WTC11 (cell line): ENCODE measurements around the gene DTNBP1. TPM values are rescaled to one million over a fixed set of nuclear protein-coding genes. Genes with fewer than 3 reads are reported as not detected.

Experiments
- ATAC-seq: fragments of 200-7000 bp; cut with Tn5 transposase; 2 replicates; pipeline ENCODE4 v1.10.0; 2021; ENCODE audit warnings: mild to moderate bottlenecking, moderate library complexity
- CTCF ChIA-PET: fragments of 300-600 bp; sonication (Branson Sonifier 250); formaldehyde crosslinking; loops from one replicate; lab custom pipeline; 2021; ENCODE audit warnings: antibody characterized with exemption; lab: Charles Lee
- POLR2A ChIA-PET: fragments of 350-600 bp; sonication (Branson Sonifier 250); formaldehyde crosslinking; loops from one replicate; lab custom pipeline; 2021; ENCODE audit warnings: antibody characterized with exemption; lab: Charles Lee
- DNase-seq: peaks from one replicate; pipeline ENCODE4 v3.0.0; 2021; ENCODE audit warnings: low spot score
- H3K27ac Mint-ChIP-seq: 2 replicates; pipeline ENCODE4 v1.8.0; 2021; ENCODE audit warnings: mixed read lengths
- H3K27me3 Mint-ChIP-seq: 2 replicates; pipeline ENCODE4 v1.8.0; 2021; ENCODE audit warnings: low read depth, mild to moderate bottlenecking, moderate library complexity, mixed read lengths
- H3K36me3 Mint-ChIP-seq: 2 replicates; pipeline ENCODE4 v1.8.0; 2021; ENCODE audit warnings: mixed read lengths
- H3K4me1 Mint-ChIP-seq: 2 replicates; pipeline ENCODE4 v1.8.0; 2022; ENCODE audit warnings: mixed read lengths
- H3K4me3 Mint-ChIP-seq: 2 replicates; pipeline ENCODE4 v1.8.0; 2021; ENCODE audit warnings: mild to moderate bottlenecking, moderate library complexity, mixed read lengths
- H3K9me3 Mint-ChIP-seq: 2 replicates; pipeline ENCODE4 v1.8.0; 2021; ENCODE audit warnings: mixed read lengths
- AR ChIP-seq: fragments of 250-450 bp; sonication (Bioruptor Pico); IDR thresholded peaks from 2 replicates; pipeline ENCODE4 v1.9.0; 2021; ENCODE audit warnings: mild to moderate bottlenecking
- ATF1 ChIP-seq: sonication (generic); formaldehyde crosslinking; IDR thresholded peaks from 2 replicates; pipeline ENCODE4 v1.8.1; 2023; ENCODE audit warnings: mild to moderate bottlenecking, moderate library complexity, missing genetic modification reagents
- E2F5 ChIP-seq: sonication (generic); formaldehyde crosslinking; IDR thresholded peaks from 2 replicates; pipeline ENCODE4 v1.8.1; 2022; ENCODE audit warnings: mild to moderate bottlenecking, moderate library complexity, missing genetic modification reagents
- ERG ChIP-seq: fragments of 250-450 bp; sonication (Bioruptor Pico); IDR thresholded peaks from 2 replicates; pipeline ENCODE4 v1.8.0; 2021; ENCODE audit warnings: mild to moderate bottlenecking
- FOXK1 ChIP-seq: sonication (generic); formaldehyde crosslinking; IDR thresholded peaks from 2 replicates; pipeline ENCODE4 v1.8.0; 2022; ENCODE audit warnings: mild to moderate bottlenecking, moderate library complexity, missing genetic modification reagents
- IRF2 ChIP-seq: sonication (generic); formaldehyde crosslinking; IDR thresholded peaks from 2 replicates; pipeline ENCODE4 v1.8.0; 2022; ENCODE audit warnings: low read depth, missing genetic modification reagents, borderline replicate concordance
- KAT7 ChIP-seq: sonication (generic); formaldehyde crosslinking; IDR thresholded peaks from 2 replicates; pipeline ENCODE4 v1.8.1; 2023; ENCODE audit warnings: missing genetic modification reagents, mild to moderate bottlenecking, borderline replicate concordance
- MXD4 ChIP-seq: fragments of 250-450 bp; sonication (Bioruptor Pico); IDR thresholded peaks from 2 replicates; pipeline ENCODE4 v1.8.0; 2021; ENCODE audit warnings: mild to moderate bottlenecking, moderate library complexity, borderline replicate concordance
- NFE2L1 ChIP-seq: sonication (generic); formaldehyde crosslinking; IDR thresholded peaks from 2 replicates; pipeline ENCODE4 v1.8.1; 2023; ENCODE audit warnings: missing genetic modification reagents
- NFYB ChIP-seq: sonication (generic); formaldehyde crosslinking; conservative IDR thresholded peaks from 2 replicates; pipeline ENCODE4 v1.8.0; 2022; ENCODE audit warnings: low read depth, missing genetic modification reagents
- NR2C2 ChIP-seq: sonication (generic); formaldehyde crosslinking; IDR thresholded peaks from 2 replicates; pipeline ENCODE4 v1.8.0; 2022; ENCODE audit warnings: mild to moderate bottlenecking, missing genetic modification reagents
- NR3C1 ChIP-seq: sonication (generic); formaldehyde crosslinking; conservative IDR thresholded peaks from 2 replicates; pipeline ENCODE4 v1.8.1; 2023; ENCODE audit warnings: low read depth, mild to moderate bottlenecking, missing genetic modification reagents
- RELA ChIP-seq: sonication (generic); formaldehyde crosslinking; IDR thresholded peaks from 2 replicates; pipeline ENCODE4 v1.8.1; 2022; ENCODE audit warnings: missing genetic modification reagents, mild to moderate bottlenecking, borderline replicate concordance
- RORB ChIP-seq: fragments of 250-450 bp; sonication (Bioruptor Pico); IDR thresholded peaks from 2 replicates; pipeline ENCODE4 v1.9.0; 2021; ENCODE audit warnings: mild to moderate bottlenecking
- SMAD3 ChIP-seq: sonication (generic); formaldehyde crosslinking; IDR thresholded peaks from 2 replicates; pipeline ENCODE4 v1.8.0; 2022; ENCODE audit warnings: missing genetic modification reagents, mild to moderate bottlenecking, borderline replicate concordance
- SMAD4 ChIP-seq: sonication (generic); formaldehyde crosslinking; IDR thresholded peaks from 2 replicates; pipeline ENCODE4 v1.8.0; 2022; ENCODE audit warnings: mild to moderate bottlenecking, missing genetic modification reagents
- USF2 ChIP-seq: sonication (generic); formaldehyde crosslinking; IDR thresholded peaks from 2 replicates; pipeline ENCODE4 v1.8.1; 2023; ENCODE audit warnings: mild to moderate bottlenecking, missing genetic modification reagents, moderate library complexity
- ZMAT4 ChIP-seq: fragments of 250-450 bp; sonication (Bioruptor Pico); IDR thresholded peaks from 2 replicates; pipeline ENCODE4 v1.9.0; 2021; ENCODE audit warnings: mild to moderate bottlenecking
- ZNF232 ChIP-seq: sonication (generic); formaldehyde crosslinking; IDR thresholded peaks from 2 replicates; pipeline ENCODE4 v1.8.0; 2022; ENCODE audit warnings: mild to moderate bottlenecking, missing genetic modification reagents
- ZNF317 ChIP-seq: sonication (generic); formaldehyde crosslinking; IDR thresholded peaks from 2 replicates; pipeline ENCODE4 v1.8.1; 2023; ENCODE audit warnings: low read depth, mild to moderate bottlenecking, moderate library complexity, missing genetic modification reagents, borderline replicate concordance
- ZSCAN18 ChIP-seq: fragments of 250-450 bp; sonication (Bioruptor Pico); IDR thresholded peaks from 2 replicates; pipeline ENCODE4 v2.1.2; 2022; ENCODE audit warnings: mild to moderate bottlenecking, moderate library complexity
- total RNA-seq: library from RNA; stranded (reverse); gene quantifications from 3 replicates; pipeline ENCODE4 v1.2.3, GENCODE V29; 2021

The DTNBP1 gene
- total RNA-seq, 1 experiment from 2014 or later: 15.1 TPM

GRCh38 chr6:15515226-15515625 is 147.6 kb downstream of the DTNBP1 start:
- H3K27me3 Mint-ChIP-seq: no peaks in the 10 kb centered on the region
- TF ChIP-seq IRF2: no peak
- no peak for TF ChIP-seq SMAD4 (CRISPR knock-in tag)
- no peak for TF ChIP-seq NR3C1 (CRISPR knock-in tag)
- TF ChIP-seq FOXK1 (CRISPR knock-in tag): no peak
- no peak for TF ChIP-seq RELA
- TF ChIP-seq ZMAT4 (CRISPR knock-in tag): no peak
- TF ChIP-seq NFE2L1 (CRISPR knock-in tag): no peak
- no peak for TF ChIP-seq SMAD3 (CRISPR knock-in tag)
- no peak for TF ChIP-seq ATF1 (CRISPR knock-in tag)
- no peak for TF ChIP-seq NFYB (CRISPR knock-in tag)
- TF ChIP-seq MXD4 (CRISPR knock-in tag): no peak
- TF ChIP-seq ERG: no peak
- no peak for TF ChIP-seq NR2C2 (CRISPR knock-in tag)
- TF ChIP-seq E2F5: no peak
- H3K4me3 Mint-ChIP-seq: no peak overlapping the region
- ChIA-PET CTCF (no interaction called here), POLR2A (no interaction called here)
- DNase-seq (no peak), ATAC-seq (no peak)
- peaks cover 87% of the 10 kb centered on the region for H3K36me3 Mint-ChIP-seq
- peaks cover 11% of the 10 kb centered on the region for H3K4me1 Mint-ChIP-seq
- peak overlapping the region; percentile 60 for H3K27ac Mint-ChIP-seq
- no peaks in the 10 kb centered on the region for H3K9me3 Mint-ChIP-seq

GRCh38 chr6:15513801-15514711 is 148.8 kb downstream of the DTNBP1 start:
- Mint-ChIP-seq H3K27ac (peak overlapping the region; percentile 11), H3K27me3 (no peaks in the 10 kb centered on the region), H3K9me3 (no peaks in the 10 kb centered on the region), H3K4me1 (peaks cover 13% of the 10 kb centered on the region), H3K36me3 (peaks cover 87% of the 10 kb centered on the region), H3K4me3 (no peak overlapping the region)
- ATAC-seq (no peak), DNase-seq (no peak)
- ChIA-PET POLR2A (interaction anchor here (1.3 kb wide), 1 partner anchor 9 kb away, joined by 3 read pairs; no protein-coding TSS in a partner anchor), CTCF (no interaction called here)
- no peak for TF ChIP-seq ZMAT4 (CRISPR knock-in tag)
- no peak for TF ChIP-seq USF2 (CRISPR knock-in tag)
- no peak for TF ChIP-seq ZNF232
- no peak for TF ChIP-seq ZNF317

GRCh38 chr6:15513131-15513771 is 149.6 kb downstream of the DTNBP1 start:
- Mint-ChIP-seq H3K36me3 (peaks cover 87% of the 10 kb centered on the region), H3K4me3 (no peak overlapping the region), H3K27ac (no peak overlapping the region), H3K27me3 (no peaks in the 10 kb centered on the region), H3K4me1 (peaks cover 21% of the 10 kb centered on the region), H3K9me3 (no peaks in the 10 kb centered on the region)
- ATAC-seq (no peak), DNase-seq (no peak)
- ChIA-PET CTCF (no interaction called here), POLR2A (interaction anchor here (1.3 kb wide), 1 partner anchor 10 kb away, joined by 3 read pairs; no protein-coding TSS in a partner anchor)
- TF ChIP-seq ZSCAN18 (CRISPR knock-in tag): no peak
- no peak for TF ChIP-seq RORB (CRISPR knock-in tag)
- TF ChIP-seq AR (CRISPR knock-in tag): no peak
- TF ChIP-seq KAT7 (CRISPR knock-in tag): no peak
